Activated naive CD4-positive, alpha-beta T cell treated with anti-CD3 and anti-CD28 coated beads, Interleukin-2, amount 50 U/mL, for 24 hours (primary cell): ENCODE data around the gene KRT1.
"Not testable (repeated sequence)": the region's sequence is repeated elsewhere in the genome, so short reads cannot be mapped to it uniquely, and the experiment has no call there.

ENCODE experiments used
- H3K27ac Mint-ChIP-seq: one replicate; pipeline ENCODE4 v1.8.0; 2021; ENCODE audit warnings: mild to moderate bottlenecking, mixed read lengths
- H3K27me3 Mint-ChIP-seq: one replicate; pipeline ENCODE4 v1.8.0; 2021; ENCODE audit warnings: mixed read lengths
- H3K36me3 Mint-ChIP-seq: one replicate; pipeline ENCODE4 v1.8.0; 2021; ENCODE audit warnings: mixed read lengths
- H3K4me1 Mint-ChIP-seq: one replicate; pipeline ENCODE4 v1.8.0; 2021; ENCODE audit warnings: mixed read lengths
- H3K4me3 Mint-ChIP-seq: one replicate; pipeline ENCODE4 v1.8.0; 2021; ENCODE audit warnings: mild to moderate bottlenecking, mixed read lengths
- H3K9me3 Mint-ChIP-seq: one replicate; pipeline ENCODE4 v1.8.0; 2021; ENCODE audit warnings: mixed read lengths

Gene KRT1

DNA sequence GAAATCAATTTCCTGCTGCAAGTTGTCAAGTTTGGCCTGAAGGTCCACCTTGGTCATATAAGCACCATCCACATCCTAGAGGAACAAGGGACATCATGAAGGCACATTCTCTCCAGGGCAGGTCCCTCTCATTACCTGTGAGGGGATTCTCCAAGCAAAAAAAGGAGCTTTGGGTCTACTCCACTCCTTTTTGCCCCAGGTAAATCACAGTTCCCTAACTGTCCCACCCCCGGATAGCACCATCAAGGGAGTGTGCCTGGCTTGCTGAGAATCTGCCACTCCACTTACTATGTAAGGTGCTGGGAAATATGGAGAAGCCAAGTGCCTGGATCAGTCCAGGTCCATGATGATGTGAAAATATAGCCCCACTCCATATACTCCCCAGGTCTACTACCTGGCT lies 2.5 kb downstream of the KRT1 start:
- peaks cover 74% of the 10 kb centered on the region for H3K4me1 Mint-ChIP-seq
- H3K36me3 Mint-ChIP-seq = no peaks in the 10 kb centered on the region
- no peak overlapping the region for H3K27ac Mint-ChIP-seq
- no peaks in the 10 kb centered on the region for H3K27me3 Mint-ChIP-seq
- no peak overlapping the region for H3K4me3 Mint-ChIP-seq
- no peaks in the 10 kb centered on the region for H3K9me3 Mint-ChIP-seq

- H3K4me3 Mint-ChIP-seq = peak overlapping the region; percentile 5
- no peaks in the 10 kb centered on the region for H3K27me3 Mint-ChIP-seq
- peaks cover 69% of the 10 kb centered on the region for H3K4me1 Mint-ChIP-seq
- H3K27ac Mint-ChIP-seq = peak overlapping the region; percentile 56
- no peaks in the 10 kb centered on the region for H3K36me3 Mint-ChIP-seq
- H3K9me3 Mint-ChIP-seq = no peaks in the 10 kb centered on the region
These were observed 3.1 kb downstream of the KRT1 start for GRCh38 chr12:52677126-52677525.

GRCh38 chr12:52676163-52676562 lies 4.0 kb downstream of the KRT1 start:
- no peak overlapping the region for H3K4me3 Mint-ChIP-seq
- H3K27me3 Mint-ChIP-seq = no peaks in the 10 kb centered on the region
- no peaks in the 10 kb centered on the region for H3K9me3 Mint-ChIP-seq
- peaks cover 59% of the 10 kb centered on the region for H3K4me1 Mint-ChIP-seq
- H3K27ac Mint-ChIP-seq = peak overlapping the region; percentile 26
- H3K36me3 Mint-ChIP-seq = no peaks in the 10 kb centered on the region

DNA sequence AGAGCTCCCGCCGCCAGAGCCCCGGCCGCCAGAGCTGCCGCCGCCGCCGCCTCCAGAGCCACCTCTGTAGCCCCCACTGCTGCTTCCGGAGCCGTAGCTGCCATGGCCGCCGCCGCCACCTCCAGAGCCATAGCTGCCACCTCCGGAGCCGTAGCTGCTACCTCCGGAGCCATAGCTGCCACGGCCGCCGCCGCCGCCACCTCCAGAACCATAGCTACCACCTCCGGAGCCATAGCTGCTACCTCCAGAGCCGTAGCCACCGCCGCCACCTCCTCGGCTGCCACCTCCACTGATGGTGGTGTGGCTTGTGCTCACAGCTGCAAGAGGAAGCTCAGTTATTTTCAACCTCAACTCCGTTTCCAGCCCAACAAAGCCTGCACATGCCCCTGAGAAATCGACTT lies 4.9 kb downstream of the KRT1 start:
- no peak overlapping the region for H3K4me3 Mint-ChIP-seq
- H3K27ac Mint-ChIP-seq = no peak overlapping the region
- peaks cover 50% of the 10 kb centered on the region for H3K4me1 Mint-ChIP-seq
- H3K27me3 Mint-ChIP-seq = no peaks in the 10 kb centered on the region
- H3K36me3 Mint-ChIP-seq = no peaks in the 10 kb centered on the region
- no peaks in the 10 kb centered on the region for H3K9me3 Mint-ChIP-seq

GRCh38 chr12:52674433-52674775 lies 5.8 kb downstream of the KRT1 start:
- Mint-ChIP-seq H3K9me3 (no peaks in the 10 kb centered on the region), H3K4me3 (no peak overlapping the region), H3K27ac (no peak overlapping the region)

DNA sequence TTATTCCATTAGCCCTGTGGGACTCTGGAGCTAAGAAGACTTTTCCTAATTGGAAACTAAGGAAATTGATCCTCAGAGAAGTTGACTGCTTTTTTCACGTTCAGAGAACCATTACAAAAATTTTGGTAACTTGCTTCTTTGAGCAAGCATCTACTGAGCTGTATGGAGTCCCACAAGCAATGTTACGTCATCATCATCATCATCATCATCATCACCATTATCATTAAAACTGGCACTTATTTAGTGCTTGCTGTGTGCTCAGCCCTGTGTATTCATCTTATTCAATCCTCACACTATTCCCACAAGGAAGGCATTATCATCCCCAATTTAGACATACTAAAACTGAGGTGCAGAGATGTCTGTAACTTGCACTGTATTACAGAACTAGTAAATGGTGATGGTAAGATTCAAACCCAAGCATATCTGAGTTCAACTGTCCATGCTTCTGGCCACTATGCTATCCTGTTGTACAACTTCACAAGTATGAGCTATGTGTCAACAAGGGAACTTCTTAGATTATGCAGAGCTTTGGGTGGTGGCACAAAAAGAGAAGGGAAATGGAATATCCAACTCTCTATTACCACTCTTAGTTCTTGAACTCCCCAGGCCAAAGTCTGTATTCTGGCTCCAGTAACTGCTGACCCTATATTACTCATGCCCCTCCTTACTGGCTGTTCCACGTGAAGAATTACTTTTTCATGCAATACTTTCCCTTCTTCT lies 6.3 kb downstream of the KRT1 start:
- Mint-ChIP-seq H3K4me1 (peaks cover 39% of the 10 kb centered on the region), H3K9me3 (no peaks in the 10 kb centered on the region), H3K4me3 (no peak overlapping the region), H3K27ac (peak overlapping the region; percentile 84), H3K27me3 (no peaks in the 10 kb centered on the region), H3K36me3 (no peaks in the 10 kb centered on the region)

More at GRCh38 chr12:52674433-52674775, 5.8 kb downstream of the KRT1 start:
- no peaks in the 10 kb centered on the region for H3K36me3 Mint-ChIP-seq
- no peaks in the 10 kb centered on the region for H3K27me3 Mint-ChIP-seq
- peaks cover 41% of the 10 kb centered on the region for H3K4me1 Mint-ChIP-seq

- Mint-ChIP-seq H3K27me3 (no peaks in the 10 kb centered on the region), H3K27ac (no peak overlapping the region), H3K9me3 (no peaks in the 10 kb centered on the region), H3K4me3 (no peak overlapping the region), H3K4me1 (peaks cover 36% of the 10 kb centered on the region), H3K36me3 (no peaks in the 10 kb centered on the region)
These were observed 7.0 kb downstream of the KRT1 start for GRCh38 chr12:52673217-52673616.

DNA sequence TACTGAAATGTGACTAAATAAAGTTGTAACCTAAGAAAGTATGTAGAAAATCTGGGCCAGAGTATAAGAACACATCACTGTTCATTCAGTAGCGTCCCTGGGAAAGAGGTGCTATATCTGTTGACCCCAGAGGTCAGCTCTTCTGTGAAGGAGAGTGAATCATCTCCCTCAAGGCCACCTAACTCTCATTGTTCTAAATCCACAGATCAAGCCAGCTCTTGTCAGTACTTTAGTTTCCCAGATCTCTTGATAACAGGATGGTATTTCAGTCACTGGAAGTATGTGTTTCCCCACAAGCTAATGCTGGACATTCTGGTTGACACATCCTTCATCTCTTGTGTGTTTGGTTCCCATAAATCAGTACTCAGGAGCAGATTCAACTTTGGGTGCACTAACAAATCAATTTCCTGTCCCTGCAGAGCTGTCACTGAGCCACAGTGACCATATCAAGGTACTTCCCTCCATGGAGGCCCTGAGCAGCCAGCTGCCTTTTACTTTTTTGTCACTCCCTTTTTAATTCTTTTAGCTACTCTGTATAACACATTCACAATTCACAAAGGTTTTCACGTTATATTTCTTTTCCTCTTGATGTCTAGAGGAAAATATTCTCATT lies 7.8 kb downstream of the KRT1 start:
- Mint-ChIP-seq H3K4me3 (no peak overlapping the region), H3K36me3 (no peaks in the 10 kb centered on the region), H3K27ac (no peak overlapping the region), H3K9me3 (no peaks in the 10 kb centered on the region), H3K27me3 (no peaks in the 10 kb centered on the region), H3K4me1 (peaks cover 32% of the 10 kb centered on the region)

DNA sequence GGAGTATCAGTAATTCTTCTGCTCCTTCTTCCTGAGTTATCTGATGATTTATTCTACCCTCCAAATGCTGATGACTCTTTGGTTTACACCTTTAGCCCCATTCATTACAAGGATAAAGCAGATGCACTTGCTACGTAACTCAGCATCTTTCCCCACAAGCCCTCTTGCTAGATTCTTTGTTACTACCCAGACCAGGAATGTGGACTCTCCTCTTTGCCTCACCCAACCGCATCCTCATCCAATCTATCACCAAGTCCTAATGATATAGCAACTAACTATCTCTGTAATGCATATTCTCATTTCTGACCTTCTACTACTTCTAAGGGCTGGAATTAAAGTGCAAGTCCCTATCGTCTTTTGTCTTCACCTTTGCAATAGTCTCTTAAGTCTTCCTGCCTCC lies 9.2 kb downstream of the KRT1 start:
- Mint-ChIP-seq H3K4me3 (no peak overlapping the region), H3K4me1 (peaks cover 26% of the 10 kb centered on the region), H3K27ac (no peak overlapping the region), H3K36me3 (no peaks in the 10 kb centered on the region), H3K9me3 (no peaks in the 10 kb centered on the region), H3K27me3 (no peaks in the 10 kb centered on the region)

- Mint-ChIP-seq H3K4me1 (peaks cover 23% of the 10 kb centered on the region), H3K4me3 (no peak overlapping the region), H3K36me3 (no peaks in the 10 kb centered on the region), H3K9me3 (no peaks in the 10 kb centered on the region), H3K27me3 (no peaks in the 10 kb centered on the region), H3K27ac (no peak overlapping the region)
These were observed 9.7 kb downstream of the KRT1 start for GRCh38 chr12:52670506-52670905.

GRCh38 chr12:52669941-52670340 lies 10.3 kb downstream of the KRT1 start:
- H3K9me3 Mint-ChIP-seq, H3K27me3 Mint-ChIP-seq, H3K4me3 Mint-ChIP-seq, H3K36me3 Mint-ChIP-seq, H3K27ac Mint-ChIP-seq: not testable (repeated sequence)
- H3K4me1 Mint-ChIP-seq = peaks cover 27% of the 10 kb centered on the region

DNA sequence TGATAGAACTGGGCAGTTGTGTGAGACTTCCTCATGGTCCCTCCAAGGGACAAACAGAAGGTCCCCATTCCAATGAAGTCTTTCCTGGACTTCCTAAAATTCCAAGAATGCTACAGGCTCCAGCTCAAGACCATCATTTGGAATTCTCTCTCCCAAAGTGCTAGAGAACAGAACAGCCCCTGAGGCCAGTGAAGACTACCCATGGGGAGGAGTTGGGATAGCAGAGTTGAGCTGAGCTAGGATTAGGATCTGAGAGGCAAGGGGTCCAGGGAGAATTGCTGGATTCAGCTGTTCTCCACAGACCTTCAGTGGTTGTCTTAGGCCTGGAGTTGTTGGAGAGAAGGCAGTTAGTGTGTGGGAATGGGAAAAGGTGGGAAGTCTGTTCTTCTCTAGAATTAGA lies 10.8 kb downstream of the KRT1 start:
- H3K4me3 Mint-ChIP-seq = no peak overlapping the region
- no peaks in the 10 kb centered on the region for H3K27me3 Mint-ChIP-seq

DNA sequence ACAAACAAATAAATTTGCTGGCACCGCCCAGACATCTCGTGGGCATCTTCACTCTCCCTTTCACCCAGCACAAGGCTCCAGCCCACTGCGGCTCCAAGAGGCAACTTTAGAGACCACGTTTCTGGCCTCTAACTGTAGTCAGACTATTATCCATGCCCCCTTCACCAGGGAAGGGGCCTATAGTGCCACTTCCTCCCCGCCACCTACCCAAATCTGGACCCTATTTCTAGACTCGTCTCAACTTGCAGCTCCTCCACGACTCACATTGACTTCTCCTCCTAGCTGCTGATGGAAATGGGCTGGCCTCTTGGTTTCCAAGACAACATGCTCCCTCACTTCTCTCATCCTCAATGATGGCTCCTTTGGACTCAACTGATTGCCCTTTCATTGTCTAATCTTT lies 12.3 kb downstream of the KRT1 start:
- Mint-ChIP-seq H3K9me3 (no peaks in the 10 kb centered on the region), H3K27me3 (no peaks in the 10 kb centered on the region), H3K4me1 (peaks cover 17% of the 10 kb centered on the region), H3K36me3 (no peaks in the 10 kb centered on the region), H3K27ac (no peak overlapping the region), H3K4me3 (no peak overlapping the region)

More for the DNA sequence above, 10.8 kb downstream of the KRT1 start:
- Mint-ChIP-seq H3K9me3 (no peaks in the 10 kb centered on the region), H3K4me1 (peaks cover 25% of the 10 kb centered on the region), H3K36me3 (no peaks in the 10 kb centered on the region), H3K27ac (no peak overlapping the region)

- H3K4me3 Mint-ChIP-seq = no peak overlapping the region
- no peaks in the 10 kb centered on the region for H3K9me3 Mint-ChIP-seq
- H3K27ac Mint-ChIP-seq = no peak overlapping the region
- no peaks in the 10 kb centered on the region for H3K27me3 Mint-ChIP-seq
- peaks cover 21% of the 10 kb centered on the region for H3K4me1 Mint-ChIP-seq
- H3K36me3 Mint-ChIP-seq = no peaks in the 10 kb centered on the region
These were observed 12.7 kb downstream of the KRT1 start for GRCh38 chr12:52667509-52667908.

- Mint-ChIP-seq H3K9me3 (no peaks in the 10 kb centered on the region), H3K27me3 (no peaks in the 10 kb centered on the region), H3K27ac (no peak overlapping the region), H3K36me3 (no peaks in the 10 kb centered on the region), H3K4me3 (no peak overlapping the region), H3K4me1 (peaks cover 27% of the 10 kb centered on the region)
These were observed 13.7 kb downstream of the KRT1 start for GRCh38 chr12:52666471-52666870.

DNA sequence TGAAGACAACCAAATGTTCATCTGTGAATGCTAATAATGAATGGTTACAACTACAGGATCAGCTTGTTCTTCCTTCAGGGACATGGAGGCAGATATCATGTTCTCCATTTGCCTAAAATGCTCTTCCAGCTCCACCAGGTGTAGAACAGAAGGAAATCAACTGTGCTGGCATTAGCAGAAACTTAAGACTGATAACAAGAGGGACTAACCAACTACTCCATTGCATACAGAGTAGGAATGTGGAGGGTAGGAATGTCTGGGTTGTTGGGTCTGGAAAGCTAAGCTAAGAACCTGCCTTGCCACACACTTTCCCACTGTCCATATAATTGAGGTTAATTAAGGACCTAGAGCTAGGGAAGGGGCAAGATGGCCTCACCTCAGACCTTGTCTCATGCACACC lies 16.8 kb downstream of the KRT1 start:
- Mint-ChIP-seq H3K36me3 (no peaks in the 10 kb centered on the region), H3K4me3 (no peak overlapping the region), H3K9me3 (no peaks in the 10 kb centered on the region), H3K27ac (no peak overlapping the region), H3K4me1 (peaks cover 35% of the 10 kb centered on the region), H3K27me3 (no peaks in the 10 kb centered on the region)

DNA sequence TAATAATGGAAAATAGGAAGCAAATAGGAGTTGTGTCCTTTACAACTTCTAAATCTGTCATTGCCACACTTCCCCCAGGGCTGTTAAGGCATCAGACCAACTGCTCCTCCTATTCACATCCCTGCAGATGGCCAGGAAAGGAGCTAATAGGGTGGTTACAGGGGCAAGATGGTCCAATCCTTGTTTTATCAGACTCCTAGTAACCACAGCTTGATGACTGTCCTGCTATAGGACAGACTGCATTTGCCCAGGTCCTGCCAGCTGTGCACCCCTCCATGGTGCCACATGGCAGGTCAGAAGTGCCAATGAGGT lies 17.3 kb downstream of the KRT1 start:
- Mint-ChIP-seq H3K36me3 (no peaks in the 10 kb centered on the region), H3K4me1 (peaks cover 35% of the 10 kb centered on the region), H3K4me3 (no peak overlapping the region), H3K9me3 (no peaks in the 10 kb centered on the region), H3K27me3 (no peaks in the 10 kb centered on the region), H3K27ac (no peak overlapping the region)
